ENCODE measurements around the gene B3GNT3. TPM values are rescaled to one million over a fixed set of nuclear protein-coding genes. Genes with fewer than 3 reads are reported as not detected.

B3GNT3 gene
- total and polyA plus RNA-seq, 2 of the 4 experiments (the other 2 are of a cell fraction) = not detected

DNA sequence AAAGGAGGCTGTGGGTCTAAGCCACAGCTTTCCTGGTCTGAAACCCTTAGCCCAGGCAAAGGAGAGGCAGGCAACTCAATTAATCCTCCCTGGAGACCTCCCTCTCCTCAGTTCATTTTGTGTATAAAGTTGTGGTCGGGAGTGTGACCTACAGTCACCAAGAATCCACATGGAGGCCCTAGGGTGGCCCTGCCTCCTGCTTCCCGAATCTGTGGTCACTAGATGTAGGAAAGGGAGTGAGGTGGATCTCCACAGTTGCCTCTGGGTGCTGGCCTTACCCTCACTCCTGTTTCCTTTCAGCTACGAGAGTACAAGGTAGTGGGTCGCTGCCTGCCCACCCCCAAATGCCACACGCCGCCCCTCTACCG is 66.0 kb downstream of the B3GNT3 start:
- peak; percentile 25 for DNase-seq

More for the DNA sequence above, 66.0 kb downstream of the B3GNT3 start:
- peak overlapping the region; percentile 91 for H3K56ac ChIP-seq (ENCODE audit: extremely low read depth, insufficient read depth, low read length)
- peak overlapping the region; percentile 99 for H3K23ac ChIP-seq (ENCODE audit: low read depth, low read length)
- CTCF ChIA-PET = interaction anchor here (2.7 kb wide), 1 partner anchor 71 kb away, joined by 15 read pairs; the partner anchor contains the start of gene CCDC124
- peak overlapping the region; percentile 99 for H2AK5ac ChIP-seq (ENCODE audit: low read depth, low read length)
- no peaks in the 10 kb centered on the region for H3K9me3 ChIP-seq (ENCODE audit: control insufficient read depth, insufficient read depth, low read length)
- intact Hi-C loops (cut with micrococcal nuclease) = no loop called here
- no peak overlapping the region for H4K5ac ChIP-seq (ENCODE audit: low read depth, low read length)
- H4K20me1 ChIP-seq (ENCODE audit: insufficient read depth, low read length) = peaks cover 62% of the 10 kb centered on the region
- H3K79me1 ChIP-seq (ENCODE audit: low read depth in 1 of 2, low read length in 2 of 2) = peaks cover 12 to 48% of the 10 kb centered on the region in 2 experiments; a peak in 3 of 4 replicates
- no peak overlapping the region for H3K18ac ChIP-seq (ENCODE audit: low read depth, low read length)
- H2BK5ac ChIP-seq (ENCODE audit: low read depth, low read length, poor library complexity, severe bottlenecking) = peak overlapping the region; percentile 21
- BruUV-seq (replicated peaks) = no TSS peak
- no peak for TF ChIP-seq FOS (IDR thresholded peaks at IDR 0.05; ENCODE audit: low read depth, low read length)
- TF ChIP-seq CHD1 (IDR thresholded peaks at IDR 0.05; ENCODE audit: low read depth, low read length) = no peak
- no peak for TF ChIP-seq MXI1 (IDR thresholded peaks at IDR 0.05; ENCODE audit: borderline replicate concordance, low read depth, low read length)
- TF ChIP-seq, protein P1, sequence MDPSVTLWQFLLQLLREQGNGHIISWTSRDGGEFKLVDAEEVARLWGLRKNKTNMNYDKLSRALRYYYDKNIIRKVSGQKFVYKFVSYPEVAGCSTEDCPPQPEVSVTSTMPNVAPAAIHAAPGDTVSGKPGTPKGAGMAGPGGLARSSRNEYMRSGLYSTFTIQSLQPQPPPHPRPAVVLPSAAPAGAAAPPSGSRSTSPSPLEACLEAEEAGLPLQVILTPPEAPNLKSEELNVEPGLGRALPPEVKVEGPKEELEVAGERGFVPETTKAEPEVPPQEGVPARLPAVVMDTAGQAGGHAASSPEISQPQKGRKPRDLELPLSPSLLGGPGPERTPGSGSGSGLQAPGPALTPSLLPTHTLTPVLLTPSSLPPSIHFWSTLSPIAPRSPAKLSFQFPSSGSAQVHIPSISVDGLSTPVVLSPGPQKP (IDR thresholded peaks at IDR 0.05; ENCODE audit: borderline replicate concordance, low read depth, low read length) = no peak
- TF ChIP-seq CEBPB (IDR thresholded peaks at IDR 0.05; ENCODE audit: low read depth, low read length) = no peak
- no peak for TF ChIP-seq BHLHE40 (IDR thresholded peaks at IDR 0.05; ENCODE audit: low read depth, low read length)
- POLR2A ChIA-PET (ENCODE audit: unreplicated experiment) = interaction anchor here (1.8 kb wide), 1 partner anchor 72 kb away, joined by 12 read pairs; the partner anchor contains the start of gene CCDC124
- no peak overlapping the region for H4K91ac ChIP-seq (ENCODE audit: insufficient read depth, low read depth, low read length)
- H3K9ac ChIP-seq (ENCODE audit: low read depth, low read length) = peak overlapping the region; percentile 98
- peak overlapping the region; percentile 71 for H3K4me3 ChIP-seq (ENCODE audit: insufficient read depth, low read depth, low read length)
- H2AFZ ChIP-seq (replicated peaks; ENCODE audit: low read length, poor library complexity) = no peak overlapping the region
- H2BK120ac ChIP-seq (ENCODE audit: low read depth, low read length) = no peak overlapping the region
- WGBS, 2 experiments (ENCODE audit: extremely low coverage in 2 of 2, insufficient read length in 1 of 2) = no CpG with 5 or more reads among the region's 7 CpGs
- no peak overlapping the region for H2BK15ac ChIP-seq (ENCODE audit: low read depth, low read length)
- H3K14ac ChIP-seq (replicated peaks; ENCODE audit: low read depth, low read length) = peak overlapping the region; percentile 98
- peaks cover 43% of the 10 kb centered on the region for H3K36me3 ChIP-seq (ENCODE audit: control insufficient read depth, insufficient read depth, low read length)
- no peak overlapping the region for H2BK20ac ChIP-seq (ENCODE audit: low read depth, low read length)
- H4K8ac ChIP-seq (ENCODE audit: low read depth in 2 of 2, low read length in 2 of 2) = 0 out of 4 replicates have a peak overlapping the region, but pooled peaks of 1 of the 2 experiments have one; percentile 72
- H3K4ac ChIP-seq (ENCODE audit: low read depth, low read length) = peak overlapping the region; percentile 97
- peak overlapping the region; percentile 98 for H3K4me2 ChIP-seq (ENCODE audit: low read depth, low read length)
- in situ Hi-C loops (cut with MboI; ENCODE audit: low sequenced_read_pairs) = no loop called here
- no peak for ATAC-seq (ENCODE audit: low read depth)
- peaks cover 9% of the 10 kb centered on the region; the same call in 1 of the 2 replicates for H3K9me1 ChIP-seq (ENCODE audit: insufficient read depth, low read length)
- dilution Hi-C loops (cut with HindIII; ENCODE audit: low sequenced_read_pairs, unreplicated experiment) = no loop called here
- H3K27me3 ChIP-seq (ENCODE audit: control insufficient read depth, insufficient read depth, low read length) = no peaks in the 10 kb centered on the region
- H3K4me1 ChIP-seq (ENCODE audit: control insufficient read depth, insufficient read depth, low read length) = peaks cover 7% of the 10 kb centered on the region
- peak overlapping the region; percentile 36 for H3K27ac ChIP-seq (ENCODE audit: insufficient read depth, low read length)
- H2AK9ac ChIP-seq (replicated peaks; ENCODE audit: low read depth, low read length, poor library complexity) = peak overlapping the region; percentile 98
